ENCODE data around the gene ATP2C2.

ATP2C2 gene

GRCh38 chr16:84350685-84351400 lies 17.5 kb upstream of the ATP2C2 start:
- H3K36me3 Mint-ChIP-seq (ENCODE audit: low read depth), result no peaks in the 10 kb centered on the region
- intact Hi-C loops (cut with micrococcal nuclease), result no loop called here
- H3K4me3 Mint-ChIP-seq, result no peak overlapping the region
- peaks cover 27% of the 10 kb centered on the region for H3K27me3 Mint-ChIP-seq
- no peaks in the 10 kb centered on the region for H3K9me3 Mint-ChIP-seq
- H3K4me1 Mint-ChIP-seq (ENCODE audit: low read depth), result peaks cover 5% of the 10 kb centered on the region
- no peak overlapping the region for H3K27ac Mint-ChIP-seq

- Mint-ChIP-seq H3K9me3 (no peaks in the 10 kb centered on the region), H3K4me3 (no peak overlapping the region), H3K4me1 (ENCODE audit: low read depth) (peaks cover 10% of the 10 kb centered on the region), H3K27me3 (peaks cover 31% of the 10 kb centered on the region), H3K36me3 (ENCODE audit: low read depth) (no peaks in the 10 kb centered on the region), H3K27ac (no peak overlapping the region)
- intact Hi-C loops (cut with micrococcal nuclease), result no loop called here
Measured at GRCh38 chr16:84351630-84352029, 16.7 kb upstream of the ATP2C2 start.

- peaks cover 28% of the 10 kb centered on the region for H3K4me1 Mint-ChIP-seq (ENCODE audit: low read depth)
- H3K9me3 Mint-ChIP-seq, result no peaks in the 10 kb centered on the region
Measured at GRCh38 chr16:84354306-84354705, 14.0 kb upstream of the ATP2C2 start.

GRCh38 chr16:84355149-84355548 lies 13.2 kb upstream of the ATP2C2 start:
- H3K4me3 Mint-ChIP-seq, result no peak overlapping the region
- H3K27me3 Mint-ChIP-seq, result peaks cover 30% of the 10 kb centered on the region
- peaks cover 28% of the 10 kb centered on the region for H3K4me1 Mint-ChIP-seq (ENCODE audit: low read depth)
- no peak overlapping the region for H3K27ac Mint-ChIP-seq
- intact Hi-C loops (cut with micrococcal nuclease), result no loop called here
- no peaks in the 10 kb centered on the region for H3K36me3 Mint-ChIP-seq (ENCODE audit: low read depth)
- H3K9me3 Mint-ChIP-seq, result no peaks in the 10 kb centered on the region

More at GRCh38 chr16:84354306-84354705, 14.0 kb upstream of the ATP2C2 start:
- Mint-ChIP-seq H3K4me3 (no peak overlapping the region), H3K27ac (no peak overlapping the region), H3K27me3 (peaks cover 28% of the 10 kb centered on the region), H3K36me3 (ENCODE audit: low read depth) (no peaks in the 10 kb centered on the region)
- intact Hi-C loops (cut with micrococcal nuclease), result no loop called here

- Mint-ChIP-seq H3K4me1 (ENCODE audit: low read depth) (peaks cover 28% of the 10 kb centered on the region), H3K4me3 (no peak overlapping the region), H3K27ac (no peak overlapping the region), H3K9me3 (no peaks in the 10 kb centered on the region), H3K36me3 (ENCODE audit: low read depth) (no peaks in the 10 kb centered on the region), H3K27me3 (peaks cover 39% of the 10 kb centered on the region)
- intact Hi-C loops (cut with micrococcal nuclease), result no loop called here
Measured at GRCh38 chr16:84356176-84356575, 12.2 kb upstream of the ATP2C2 start.

- no peak overlapping the region for H3K4me3 Mint-ChIP-seq
- intact Hi-C loops (cut with micrococcal nuclease), result no loop called here
- H3K4me1 Mint-ChIP-seq (ENCODE audit: low read depth), result peaks cover 28% of the 10 kb centered on the region
- H3K27me3 Mint-ChIP-seq, result peaks cover 39% of the 10 kb centered on the region
- H3K36me3 Mint-ChIP-seq (ENCODE audit: low read depth), result no peaks in the 10 kb centered on the region
- no peaks in the 10 kb centered on the region for H3K9me3 Mint-ChIP-seq
- no peak overlapping the region for H3K27ac Mint-ChIP-seq
Measured at GRCh38 chr16:84356591-84357116, 11.7 kb upstream of the ATP2C2 start.

GRCh38 chr16:84357191-84357651 lies 11.1 kb upstream of the ATP2C2 start:
- no peak overlapping the region for H3K27ac Mint-ChIP-seq
- peaks cover 38% of the 10 kb centered on the region for H3K27me3 Mint-ChIP-seq
- intact Hi-C loops (cut with micrococcal nuclease), result no loop called here
- no peaks in the 10 kb centered on the region for H3K9me3 Mint-ChIP-seq
- H3K4me1 Mint-ChIP-seq (ENCODE audit: low read depth), result peaks cover 28% of the 10 kb centered on the region
- H3K36me3 Mint-ChIP-seq (ENCODE audit: low read depth), result no peaks in the 10 kb centered on the region
- no peak overlapping the region for H3K4me3 Mint-ChIP-seq

GRCh38 chr16:84358601-84359295 lies 9.6 kb upstream of the ATP2C2 start:
- intact Hi-C loops (cut with micrococcal nuclease), result no loop called here
- H3K27me3 Mint-ChIP-seq, result peaks cover 37% of the 10 kb centered on the region
- no peaks in the 10 kb centered on the region for H3K36me3 Mint-ChIP-seq (ENCODE audit: low read depth)
- H3K4me1 Mint-ChIP-seq (ENCODE audit: low read depth), result peaks cover 28% of the 10 kb centered on the region
- H3K27ac Mint-ChIP-seq, result no peak overlapping the region
- no peaks in the 10 kb centered on the region for H3K9me3 Mint-ChIP-seq
- no peak overlapping the region for H3K4me3 Mint-ChIP-seq

GRCh38 chr16:84359326-84359725 lies 9.0 kb upstream of the ATP2C2 start:
- H3K4me3 Mint-ChIP-seq, result no peak overlapping the region
- no peaks in the 10 kb centered on the region for H3K36me3 Mint-ChIP-seq (ENCODE audit: low read depth)
- H3K9me3 Mint-ChIP-seq, result no peaks in the 10 kb centered on the region
- peaks cover 39% of the 10 kb centered on the region for H3K27me3 Mint-ChIP-seq
- intact Hi-C loops (cut with micrococcal nuclease), result no loop called here
- peaks cover 31% of the 10 kb centered on the region for H3K4me1 Mint-ChIP-seq (ENCODE audit: low read depth)
- no peak overlapping the region for H3K27ac Mint-ChIP-seq

GRCh38 chr16:84360170-84360569 lies 8.2 kb upstream of the ATP2C2 start:
- H3K27ac Mint-ChIP-seq, result no peak overlapping the region
- no peak overlapping the region for H3K4me3 Mint-ChIP-seq

GRCh38 chr16:84360748-84361147 lies 7.6 kb upstream of the ATP2C2 start:
- H3K9me3 Mint-ChIP-seq, result no peaks in the 10 kb centered on the region
- H3K4me3 Mint-ChIP-seq, result no peak overlapping the region
- peaks cover 29% of the 10 kb centered on the region for H3K4me1 Mint-ChIP-seq (ENCODE audit: low read depth)
- peaks cover 35% of the 10 kb centered on the region for H3K27me3 Mint-ChIP-seq
- no peak overlapping the region for H3K27ac Mint-ChIP-seq
- intact Hi-C loops (cut with micrococcal nuclease), result no loop called here
- no peaks in the 10 kb centered on the region for H3K36me3 Mint-ChIP-seq (ENCODE audit: low read depth)

More at GRCh38 chr16:84360170-84360569, 8.2 kb upstream of the ATP2C2 start:
- Mint-ChIP-seq H3K9me3 (no peaks in the 10 kb centered on the region), H3K36me3 (ENCODE audit: low read depth) (no peaks in the 10 kb centered on the region), H3K4me1 (ENCODE audit: low read depth) (peaks cover 29% of the 10 kb centered on the region), H3K27me3 (peaks cover 36% of the 10 kb centered on the region)
- intact Hi-C loops (cut with micrococcal nuclease), result no loop called here

GRCh38 chr16:84361546-84361945 lies 6.8 kb upstream of the ATP2C2 start:
- H3K4me1 Mint-ChIP-seq (ENCODE audit: low read depth), result peaks cover 24% of the 10 kb centered on the region
- intact Hi-C loops (cut with micrococcal nuclease), result no loop called here
- peaks cover 34% of the 10 kb centered on the region for H3K27me3 Mint-ChIP-seq
- H3K36me3 Mint-ChIP-seq (ENCODE audit: low read depth), result no peaks in the 10 kb centered on the region
- no peak overlapping the region for H3K4me3 Mint-ChIP-seq
- H3K27ac Mint-ChIP-seq, result no peak overlapping the region
- H3K9me3 Mint-ChIP-seq, result no peaks in the 10 kb centered on the region

- H3K27me3 Mint-ChIP-seq, result peaks cover 40% of the 10 kb centered on the region
- H3K36me3 Mint-ChIP-seq (ENCODE audit: low read depth), result no peaks in the 10 kb centered on the region
- H3K27ac Mint-ChIP-seq, result no peak overlapping the region
Measured at GRCh38 chr16:84362471-84362941, 5.8 kb upstream of the ATP2C2 start.

GRCh38 chr16:84366208-84366607 lies 2.1 kb upstream of the ATP2C2 start:
- intact Hi-C loops (cut with micrococcal nuclease), result no loop called here
- H3K27ac Mint-ChIP-seq, result no peak overlapping the region
- H3K9me3 Mint-ChIP-seq, result no peaks in the 10 kb centered on the region
- peaks cover 54% of the 10 kb centered on the region for H3K27me3 Mint-ChIP-seq
- no peaks in the 10 kb centered on the region for H3K36me3 Mint-ChIP-seq (ENCODE audit: low read depth)
- H3K4me1 Mint-ChIP-seq (ENCODE audit: low read depth), result peaks cover 23% of the 10 kb centered on the region
- no peak overlapping the region for H3K4me3 Mint-ChIP-seq

More at GRCh38 chr16:84362471-84362941, 5.8 kb upstream of the ATP2C2 start:
- Mint-ChIP-seq H3K9me3 (no peaks in the 10 kb centered on the region), H3K4me3 (no peak overlapping the region), H3K4me1 (ENCODE audit: low read depth) (peaks cover 20% of the 10 kb centered on the region)
- intact Hi-C loops (cut with micrococcal nuclease), result no loop called here

Data from dendritic cell treated with granulocyte-macrophage colony-stimulating factor and Interleukin-4, amounts not matched to agents 40 ng/mL and 50 ng/mL, for 4 days (primary cell).